GM19324 (cell line): ENCODE measurements around the gene STOML3.

ENCODE experiments used
- ATAC-seq: cut with Tn5 transposase; IDR thresholded peaks from one replicate; pipeline ENCODE4 v1.9.1; 2021; ENCODE audit warnings: mild to moderate bottlenecking, moderate library complexity; ENCODE audit not compliant: unreplicated experiment, low FRiP score

The STOML3 gene

GRCh38 chr13:38993381-38993780, 2.8 kb upstream of the STOML3 start:
- no peak for ATAC-seq

DNA sequence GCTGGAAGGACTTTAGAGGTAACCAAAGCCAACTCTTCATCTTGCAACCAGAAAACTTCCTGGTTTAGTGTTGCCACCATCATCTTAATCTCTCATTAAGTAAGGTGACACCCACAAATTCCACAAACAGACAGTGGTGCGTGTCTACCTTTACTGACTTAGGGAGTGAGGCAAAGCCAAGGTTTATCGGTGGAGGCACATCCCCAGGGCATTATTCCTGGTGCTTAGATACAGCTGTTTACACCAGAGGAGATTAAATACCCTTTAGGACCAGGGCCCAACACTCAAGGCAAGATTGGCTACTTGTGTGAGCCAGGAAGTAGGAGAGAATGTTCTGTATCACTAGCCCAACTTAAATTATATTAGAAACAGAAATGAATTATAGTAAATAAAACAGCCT, 9.5 kb downstream of the STOML3 start:
- ATAC-seq = no peak

- ATAC-seq = no peak
Observed at GRCh38 chr13:38980750-38981078, 9.9 kb downstream of the STOML3 start.

DNA sequence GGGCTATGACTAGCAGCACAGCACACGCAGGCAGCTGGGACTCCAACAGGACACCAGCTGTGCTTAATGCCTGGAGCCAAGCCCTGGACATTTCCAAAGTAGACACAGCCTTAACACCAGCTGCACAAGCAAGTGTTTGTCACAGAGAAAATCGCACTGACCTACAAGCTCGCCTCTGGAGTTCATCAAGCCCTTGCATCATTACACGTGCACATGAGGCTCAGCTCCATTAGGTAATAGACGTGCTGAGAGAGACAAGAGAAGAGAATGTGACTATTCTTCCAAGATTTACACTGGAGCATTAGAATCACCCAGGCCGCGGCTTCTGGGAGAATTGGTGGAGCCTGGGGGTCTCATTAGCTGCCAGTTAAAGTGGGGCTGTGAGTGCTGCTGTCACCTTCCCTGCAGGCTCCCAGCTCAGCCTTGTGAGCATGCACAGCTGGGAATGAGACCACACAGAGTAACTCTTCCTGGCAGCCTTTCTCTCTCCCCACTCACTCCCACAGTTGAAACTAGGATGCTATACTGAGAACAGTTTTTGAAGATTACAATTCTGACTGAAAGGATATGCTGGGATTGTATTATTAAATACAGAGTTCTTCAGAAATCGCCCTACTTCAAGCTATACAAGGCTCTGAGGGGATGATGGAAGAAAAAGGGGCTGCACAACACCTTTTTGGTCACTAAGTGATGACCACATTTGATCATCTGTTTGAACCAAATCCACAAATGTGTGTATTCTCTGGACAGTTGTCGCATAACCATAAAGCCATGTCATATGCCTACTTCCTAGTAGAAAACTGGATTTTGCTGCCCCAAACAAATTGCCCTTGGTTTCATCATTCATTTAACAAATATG, 10.5 kb downstream of the STOML3 start:
- ATAC-seq = no peak

DNA sequence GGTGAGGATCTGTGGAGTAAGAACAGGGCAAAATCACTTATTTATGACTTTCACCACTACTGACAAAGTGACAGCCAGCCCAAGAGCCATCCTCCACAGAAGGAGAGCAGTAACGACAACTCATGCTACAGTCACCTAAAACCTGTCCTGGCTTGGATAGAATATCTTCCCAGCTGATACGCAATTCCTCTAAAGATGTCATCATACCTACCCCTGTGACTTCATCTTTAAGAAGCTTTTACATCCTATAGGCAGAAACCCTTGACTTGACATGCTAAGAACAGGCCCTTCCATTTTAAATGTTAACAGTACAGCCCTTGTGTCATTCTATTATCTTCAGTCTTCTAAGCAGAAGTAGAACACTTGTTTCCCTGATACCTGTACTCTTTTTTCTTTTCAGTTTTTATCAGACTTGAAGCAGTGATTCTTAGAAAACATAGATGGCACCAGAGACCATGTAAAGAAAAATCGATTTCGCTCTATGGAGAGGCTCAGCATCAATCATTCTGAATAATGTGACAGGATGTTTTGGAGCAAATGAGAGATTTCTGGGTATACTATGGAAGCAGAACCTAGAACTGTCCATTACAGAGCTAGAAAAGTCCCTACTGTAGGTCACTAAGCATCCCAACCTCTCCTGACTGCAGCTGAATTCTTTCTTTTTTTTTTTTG, 20.1 kb downstream of the STOML3 start:
- ATAC-seq = no peak

DNA sequence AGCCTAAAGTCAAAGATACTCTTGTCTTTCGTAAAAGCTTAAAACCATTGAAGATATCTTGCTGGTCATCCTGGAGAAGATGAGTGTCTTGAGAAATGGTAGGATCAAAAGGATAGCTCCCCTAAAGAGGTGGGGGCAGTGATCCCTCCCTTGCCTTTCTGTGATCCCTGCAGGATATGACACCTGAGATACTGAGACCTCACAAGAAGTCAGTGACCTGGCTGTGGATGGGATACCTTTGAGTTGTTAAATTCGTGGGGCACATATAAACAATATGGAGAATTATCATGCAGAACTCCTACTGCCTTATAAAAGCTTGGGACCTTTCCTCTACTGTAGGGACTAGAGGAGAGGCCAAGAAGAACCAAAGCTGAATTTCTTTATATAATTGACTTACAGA, 21.4 kb downstream of the STOML3 start:
- no peak for ATAC-seq

GRCh38 chr13:38967446-38967845, 23.2 kb downstream of the STOML3 start:
- ATAC-seq = no peak

DNA sequence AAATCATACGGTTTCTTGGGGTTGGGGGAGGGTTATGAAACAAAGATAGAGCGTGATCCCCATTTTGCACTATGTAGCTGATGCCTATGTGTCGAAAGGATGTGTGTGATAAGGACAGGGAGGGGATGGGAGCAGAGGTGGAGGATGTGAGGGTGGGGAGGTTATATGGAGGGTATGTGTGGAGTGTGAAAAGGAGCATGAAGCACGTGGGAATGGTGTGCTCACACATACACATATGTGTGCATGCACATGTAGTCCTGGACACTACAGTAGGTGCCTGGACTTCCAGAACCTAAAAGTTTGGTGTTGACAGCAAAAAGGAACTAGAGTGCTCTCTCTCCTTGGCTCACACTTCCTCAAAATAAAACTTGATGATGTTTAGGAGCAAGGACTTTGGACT, 25.4 kb downstream of the STOML3 start:
- no peak for ATAC-seq

GRCh38 chr13:38960175-38960574, 30.5 kb downstream of the STOML3 start:
- ATAC-seq = no peak

- ATAC-seq = no peak
Observed at GRCh38 chr13:38957794-38958592, 32.6 kb downstream of the STOML3 start.

DNA sequence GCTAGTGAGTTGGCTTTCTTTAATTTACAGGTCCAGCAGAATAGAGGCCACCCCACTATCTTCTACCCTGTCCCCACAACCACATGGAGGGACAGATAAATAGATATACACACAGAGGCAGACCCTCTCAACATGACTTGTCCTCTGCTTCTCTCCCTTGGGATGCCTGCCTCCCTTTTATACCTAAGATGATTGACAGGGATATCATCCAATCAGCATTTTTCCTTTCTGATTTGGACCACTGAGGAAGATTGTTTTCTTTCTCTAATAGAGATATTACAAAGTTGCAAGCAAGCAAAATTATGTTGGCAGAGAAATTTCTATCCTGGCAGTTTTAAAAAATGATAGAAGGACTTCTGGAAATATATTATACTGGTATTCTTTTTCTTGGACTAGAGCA, 35.8 kb downstream of the STOML3 start:
- ATAC-seq = no peak

- no peak for ATAC-seq
Observed at GRCh38 chr13:38954291-38954690, 36.3 kb downstream of the STOML3 start.

DNA sequence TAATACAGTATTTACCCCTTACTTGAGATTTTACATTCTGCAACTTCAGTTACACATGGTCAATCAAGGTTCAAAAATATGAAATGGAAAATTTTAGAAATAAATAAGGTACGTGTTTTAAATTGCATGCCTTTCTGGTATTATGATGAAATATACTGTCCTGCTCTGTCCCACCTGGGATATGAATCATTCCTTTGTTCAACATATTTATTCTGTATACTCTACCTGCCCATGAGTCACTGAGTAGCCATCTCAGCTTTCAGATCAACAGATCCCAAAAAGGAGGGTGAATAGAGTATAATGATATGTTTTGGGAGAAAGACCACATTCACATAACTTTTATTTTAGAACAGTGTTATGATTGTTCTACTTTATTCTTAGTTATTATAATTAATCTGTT, 37.8 kb downstream of the STOML3 start:
- ATAC-seq = no peak

DNA sequence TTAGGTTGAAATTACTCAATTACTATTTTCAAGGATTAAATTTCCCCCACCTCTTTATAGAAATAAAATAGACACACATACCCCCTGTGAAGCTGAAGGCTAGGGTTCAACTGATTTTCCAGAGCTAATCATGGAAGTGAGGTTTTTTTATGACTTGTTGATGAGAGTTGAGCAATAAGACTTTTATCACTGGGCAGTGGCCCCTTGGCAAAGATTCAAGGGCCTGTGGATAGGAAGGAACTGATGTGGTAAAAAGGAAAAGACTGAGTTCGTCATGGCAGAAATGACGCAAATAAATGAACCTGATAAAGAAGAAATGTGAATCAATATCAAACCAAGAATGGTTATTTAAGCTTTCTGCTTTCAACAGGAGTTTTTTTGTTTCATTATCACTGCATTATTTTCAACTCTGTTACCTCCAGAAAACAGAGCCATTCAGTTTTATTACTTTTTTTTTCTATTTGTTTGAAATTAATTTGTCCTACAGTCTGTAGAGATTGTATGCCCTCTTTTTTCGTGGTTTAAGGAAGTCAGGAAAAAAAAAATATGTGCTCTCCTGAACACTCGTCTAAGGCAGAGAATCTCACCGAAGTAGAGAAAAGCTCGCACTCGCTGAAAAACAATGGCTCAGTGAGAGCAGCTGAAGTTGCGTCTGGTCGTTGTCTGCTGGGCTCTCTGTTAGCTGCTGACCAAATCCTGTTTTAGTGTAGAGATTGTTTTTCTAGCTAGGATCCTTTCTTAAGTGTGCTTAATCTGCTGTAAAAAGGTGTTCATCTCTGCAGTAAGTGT, 38.9 kb downstream of the STOML3 start:
- no peak for ATAC-seq

DNA sequence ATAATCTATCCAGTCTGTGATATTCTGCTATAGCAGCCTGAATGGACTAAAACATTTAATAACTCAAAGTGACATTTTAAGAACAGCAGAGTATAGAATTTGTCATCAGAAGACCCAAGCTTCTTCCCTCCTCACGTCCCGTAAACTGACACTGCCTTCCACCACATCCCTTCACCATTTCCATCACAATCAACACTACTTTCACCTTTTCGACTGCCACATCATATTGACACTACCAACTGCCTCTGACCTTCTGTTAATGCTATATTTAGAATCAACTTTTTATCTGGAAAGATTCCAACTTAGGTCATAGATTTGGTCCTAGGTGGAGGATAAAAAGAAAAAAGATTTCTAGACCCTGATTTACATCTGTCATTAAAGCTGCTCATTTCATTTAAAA, 39.6 kb downstream of the STOML3 start:
- ATAC-seq = no peak

DNA sequence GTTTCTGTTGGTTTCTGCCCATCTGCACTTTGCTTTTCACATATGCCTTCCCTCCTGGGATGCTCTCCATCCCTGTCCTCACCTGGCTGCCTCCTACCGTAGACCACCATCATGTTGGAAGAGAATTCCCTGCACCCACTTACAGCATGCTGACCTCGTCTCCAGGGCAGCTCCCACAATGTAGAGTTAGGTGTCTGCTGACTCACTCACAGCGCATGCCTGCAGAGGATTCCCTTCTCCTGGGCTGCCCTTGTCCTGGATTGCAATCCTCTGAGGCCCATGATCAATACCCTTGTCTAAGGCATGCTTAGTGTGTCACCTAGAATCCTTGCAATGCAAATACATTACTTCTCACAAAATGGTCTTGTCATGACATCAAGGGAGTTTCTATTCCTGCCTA, 43.6 kb downstream of the STOML3 start:
- no peak for ATAC-seq

DNA sequence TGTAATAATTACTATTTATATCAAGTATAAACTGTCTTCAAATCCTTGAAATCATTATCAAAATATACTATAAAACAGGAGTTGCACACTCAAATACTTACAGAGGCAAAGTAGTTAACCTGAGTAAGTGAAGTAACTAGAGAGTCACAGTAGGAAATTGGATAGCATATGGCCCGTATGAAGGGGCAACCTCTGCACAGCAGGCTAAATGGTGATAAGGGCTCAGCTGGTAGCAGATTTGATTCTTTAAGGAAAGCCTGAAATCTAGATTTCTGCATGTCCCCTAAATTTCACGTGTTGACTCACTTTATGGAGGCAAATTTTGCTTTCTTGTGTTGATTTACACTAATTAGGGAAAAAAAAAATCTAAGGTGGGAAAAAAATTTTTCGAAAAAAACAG, 46.4 kb downstream of the STOML3 start:
- ATAC-seq = no peak

GRCh38 chr13:38943231-38943630, 47.4 kb downstream of the STOML3 start:
- ATAC-seq = no peak

GRCh38 chr13:38941353-38941945, 49.2 kb downstream of the STOML3 start:
- no peak for ATAC-seq

DNA sequence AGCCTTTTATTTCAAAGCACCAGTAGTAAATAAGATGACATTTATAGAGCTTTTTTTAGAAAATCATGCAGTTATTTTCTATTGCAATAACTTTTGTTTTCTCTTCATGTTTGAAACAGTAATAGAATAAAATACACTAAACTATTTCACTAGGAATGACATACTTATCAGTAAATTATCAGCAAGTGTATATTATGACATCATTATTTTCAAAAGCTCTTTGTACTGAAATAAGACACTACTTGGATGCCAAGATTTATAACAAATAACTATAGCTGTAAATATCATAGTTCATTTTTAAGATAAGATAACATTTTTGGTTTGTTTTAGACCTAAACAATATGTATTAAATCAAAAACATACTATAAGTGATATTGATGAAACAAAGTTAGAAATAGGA, 56.8 kb downstream of the STOML3 start:
- ATAC-seq = no peak
